GM08714 (cell line): Measurements from ENCODE around the gene FGFR2.

Source experiments
- H3K4me3 ChIP-seq: fragments of 200-500 bp; sonication (Bioruptor generic); 2 replicates; pipeline ENCODE4 v1.5.1; 2014; ENCODE audit warnings: mild to moderate bottlenecking, low read length, inconsistent platforms
- ZNF274 ChIP-seq: IDR thresholded peaks from 2 replicates; pipeline ENCODE4 v1.6.1; 2012; ENCODE audit warnings: mild to moderate bottlenecking, low read depth, low read length

The FGFR2 gene

GRCh38 chr10:121616291-121616690, 18.0 kb upstream of the FGFR2 start:
- no peak for TF ChIP-seq ZNF274
- H3K4me3 ChIP-seq, result no peak overlapping the region

- H3K4me3 ChIP-seq, result no peak overlapping the region
- no peak for TF ChIP-seq ZNF274
Measured at GRCh38 chr10:121615836-121616235, 17.6 kb upstream of the FGFR2 start.

GRCh38 chr10:121615435-121615793, 17.2 kb upstream of the FGFR2 start:
- TF ChIP-seq ZNF274, result no peak
- no peak overlapping the region for H3K4me3 ChIP-seq

- no peak for TF ChIP-seq ZNF274
- H3K4me3 ChIP-seq, result no peak overlapping the region
Measured at GRCh38 chr10:121614613-121615434, 16.6 kb upstream of the FGFR2 start.

- no peak overlapping the region for H3K4me3 ChIP-seq
- TF ChIP-seq ZNF274, result no peak
Measured at GRCh38 chr10:121613456-121613855, 15.2 kb upstream of the FGFR2 start.

- no peak for TF ChIP-seq ZNF274
- no peak overlapping the region for H3K4me3 ChIP-seq
Measured at GRCh38 chr10:121611393-121612159, 13.3 kb upstream of the FGFR2 start.

GRCh38 chr10:121610798-121611323, 12.6 kb upstream of the FGFR2 start:
- no peak for TF ChIP-seq ZNF274
- no peak overlapping the region for H3K4me3 ChIP-seq

GRCh38 chr10:121609426-121610380, 11.5 kb upstream of the FGFR2 start:
- no peak for TF ChIP-seq ZNF274
- no peak overlapping the region for H3K4me3 ChIP-seq

- no peak overlapping the region for H3K4me3 ChIP-seq
- TF ChIP-seq ZNF274, result no peak
Measured at GRCh38 chr10:121608469-121609190, 10.4 kb upstream of the FGFR2 start.

- no peak overlapping the region for H3K4me3 ChIP-seq
- TF ChIP-seq ZNF274, result no peak
Measured at GRCh38 chr10:121607310-121608055, 9.2 kb upstream of the FGFR2 start.

GRCh38 chr10:121605708-121606107, 7.5 kb upstream of the FGFR2 start:
- no peak for TF ChIP-seq ZNF274
- no peak overlapping the region for H3K4me3 ChIP-seq

GRCh38 chr10:121601458-121601857, 3.2 kb upstream of the FGFR2 start:
- no peak overlapping the region for H3K4me3 ChIP-seq
- TF ChIP-seq ZNF274, result no peak

- no peak for TF ChIP-seq ZNF274
- no peak overlapping the region for H3K4me3 ChIP-seq
Measured at GRCh38 chr10:121600611-121601010, 2.4 kb upstream of the FGFR2 start.
